PC-9 (cell line): Measurements from ENCODE around the gene RAG2.

Source experiments
- CTCF ChIP-seq: fragments of 200-600 bp; sonication (generic); conservative IDR thresholded peaks from 2 replicates; pipeline ENCODE4 v1.6.1; 2017; ENCODE audit warnings: mixed run types, antibody characterized with exemption, mild to moderate bottlenecking, moderate library complexity
- EZH2 ChIP-seq: fragments of 200-600 bp; sonication (generic); IDR thresholded peaks from 2 replicates; pipeline ENCODE4 v1.8.0; 2017; ENCODE audit warnings: antibody characterized with exemption, low read depth

GRCh38 chr11:36620246-36620645 lies 22.2 kb upstream of the RAG2 start:
- no peak for TF ChIP-seq CTCF
- no peak for TF ChIP-seq EZH2
